ENCODE measurements around the gene FAM117B.
"Not testable (repeated sequence)": the region's sequence is repeated elsewhere in the genome, so short reads cannot be mapped to it uniquely, and the experiment has no call there.

The FAM117B gene

GRCh38 chr2:202773301-202773973, 138.7 kb downstream of the FAM117B start:
- DNase-seq (ENCODE audit: low read depth, low spot score) = no peak
- TF ChIP-seq EZH2 (IDR thresholded peaks at IDR 0.05) (no peak), FOXP2 (optimal IDR thresholded peaks at IDR 0.05; ENCODE audit: control extremely low read depth, extremely low read length, insufficient read depth) (no peak), POLR2AphosphoS5 (IDR thresholded peaks at IDR 0.05; ENCODE audit: borderline replicate concordance, low read depth, low read length) (no peak)
- no peaks in the 10 kb centered on the region for H3K9me3 ChIP-seq (ENCODE audit: low read depth, low read length)
- H3K4me3 ChIP-seq = no peak overlapping the region
- H3K27ac ChIP-seq = peak overlapping the region; percentile 63
- H3K9ac ChIP-seq (ENCODE audit: insufficient read length) = no peak overlapping the region
- peaks cover 7% of the 10 kb centered on the region; the same call in 1 of the 2 replicates for H3K36me3 ChIP-seq (ENCODE audit: insufficient read depth, low read length)

- Histone ChIP-seq H3K9me3 (ENCODE audit: low read depth, low read length) (no peaks in the 10 kb centered on the region), H3K4me3 (no peak overlapping the region), H3K9ac (ENCODE audit: insufficient read length) (no peak overlapping the region), H3K27ac (no peak overlapping the region; the same call in 1 of the 2 replicates), H3K36me3 (ENCODE audit: insufficient read depth, low read length) (peaks cover 7% of the 10 kb centered on the region; the same call in 1 of the 2 replicates)
- TF ChIP-seq EZH2 (IDR thresholded peaks at IDR 0.05) (no peak), FOXP2 (optimal IDR thresholded peaks at IDR 0.05; ENCODE audit: control extremely low read depth, extremely low read length, insufficient read depth) (no peak), POLR2AphosphoS5 (IDR thresholded peaks at IDR 0.05; ENCODE audit: borderline replicate concordance, low read depth, low read length) (no peak)
- DNase-seq (ENCODE audit: low read depth, low spot score) = no peak
These were observed 139.3 kb downstream of the FAM117B start for GRCh38 chr2:202774104-202774503.

- Histone ChIP-seq H3K9me3 (ENCODE audit: low read depth, low read length) (no peaks in the 10 kb centered on the region), H3K4me3 (no peak overlapping the region), H3K36me3 (ENCODE audit: insufficient read depth, low read length) (peaks cover 10% of the 10 kb centered on the region), H3K27ac (no peak overlapping the region), H3K9ac (ENCODE audit: insufficient read length) (no peak overlapping the region)
- no peak for TF ChIP-seq FOXP2 (optimal IDR thresholded peaks at IDR 0.05; ENCODE audit: control extremely low read depth, extremely low read length, insufficient read depth)
- no peak for TF ChIP-seq POLR2AphosphoS5 (IDR thresholded peaks at IDR 0.05; ENCODE audit: borderline replicate concordance, low read depth, low read length)
- TF ChIP-seq EZH2 (IDR thresholded peaks at IDR 0.05) = no peak
- DNase-seq (ENCODE audit: low read depth, low spot score) = no peak
These were observed 143.4 kb downstream of the FAM117B start for GRCh38 chr2:202778217-202778616.

GRCh38 chr2:202780514-202781021, 145.8 kb downstream of the FAM117B start:
- H3K27ac ChIP-seq = no peak overlapping the region
- no peak overlapping the region for H3K4me3 ChIP-seq
- no peak overlapping the region for H3K9ac ChIP-seq (ENCODE audit: insufficient read length)
- peaks cover 10% of the 10 kb centered on the region; the same call in 1 of the 2 replicates for H3K36me3 ChIP-seq (ENCODE audit: insufficient read depth, low read length)
- no peaks in the 10 kb centered on the region for H3K9me3 ChIP-seq (ENCODE audit: low read depth, low read length)
- DNase-seq (ENCODE audit: low read depth, low spot score) = no peak
- TF ChIP-seq FOXP2 (optimal IDR thresholded peaks at IDR 0.05; ENCODE audit: control extremely low read depth, extremely low read length, insufficient read depth) (no peak), EZH2 (IDR thresholded peaks at IDR 0.05) (no peak), POLR2AphosphoS5 (IDR thresholded peaks at IDR 0.05; ENCODE audit: borderline replicate concordance, low read depth, low read length) (no peak)

- H3K4me3 ChIP-seq = no peak overlapping the region
- H3K27ac ChIP-seq = peak overlapping the region; percentile 56
- TF ChIP-seq FOXP2 (optimal IDR thresholded peaks at IDR 0.05; ENCODE audit: control extremely low read depth, extremely low read length, insufficient read depth) = no peak
- TF ChIP-seq POLR2AphosphoS5 (IDR thresholded peaks at IDR 0.05; ENCODE audit: borderline replicate concordance, low read depth, low read length) = no peak
- TF ChIP-seq EZH2 (IDR thresholded peaks at IDR 0.05) = no peak
- no peak overlapping the region for H3K9ac ChIP-seq (ENCODE audit: insufficient read length)
- no peak for DNase-seq (ENCODE audit: low read depth, low spot score)
- H3K9me3 ChIP-seq (ENCODE audit: low read depth, low read length) = no peaks in the 10 kb centered on the region
- H3K36me3 ChIP-seq (ENCODE audit: insufficient read depth, low read length) = peaks cover 6% of the 10 kb centered on the region; the same call in 1 of the 2 replicates
These were observed 148.3 kb downstream of the FAM117B start for GRCh38 chr2:202782940-202783558.

- Histone ChIP-seq H3K9ac (ENCODE audit: insufficient read length) (no peak overlapping the region), H3K4me3 (no peak overlapping the region), H3K27ac (no peak overlapping the region), H3K36me3 (ENCODE audit: insufficient read depth, low read length) (peaks cover 8% of the 10 kb centered on the region; the same call in 1 of the 2 replicates), H3K9me3 (ENCODE audit: low read depth, low read length) (no peaks in the 10 kb centered on the region)
- no peak for TF ChIP-seq POLR2AphosphoS5 (IDR thresholded peaks at IDR 0.05; ENCODE audit: borderline replicate concordance, low read depth, low read length)
- no peak for TF ChIP-seq FOXP2 (optimal IDR thresholded peaks at IDR 0.05; ENCODE audit: control extremely low read depth, extremely low read length, insufficient read depth)
- no peak for TF ChIP-seq EZH2 (IDR thresholded peaks at IDR 0.05)
- DNase-seq (ENCODE audit: low read depth, low spot score) = no peak
These were observed 152.1 kb downstream of the FAM117B start for GRCh38 chr2:202786842-202787241.

- no peak for DNase-seq (ENCODE audit: low read depth, low spot score)
- Histone ChIP-seq H3K27ac (no peak overlapping the region), H3K36me3 (ENCODE audit: insufficient read depth, low read length) (peaks cover 8% of the 10 kb centered on the region; the same call in 1 of the 2 replicates), H3K9me3 (ENCODE audit: low read depth, low read length) (no peaks in the 10 kb centered on the region), H3K9ac (ENCODE audit: insufficient read length) (no peak overlapping the region), H3K4me3 (no peak overlapping the region)
- TF ChIP-seq EZH2 (IDR thresholded peaks at IDR 0.05) = no peak
These were observed 155.9 kb downstream of the FAM117B start for GRCh38 chr2:202790676-202791075.

GRCh38 chr2:202797944-202798343, 163.2 kb downstream of the FAM117B start:
- TF ChIP-seq EZH2 (IDR thresholded peaks at IDR 0.05) = no peak
- no peak for TF ChIP-seq POLR2AphosphoS5 (IDR thresholded peaks at IDR 0.05; ENCODE audit: borderline replicate concordance, low read depth, low read length)
- no peak for TF ChIP-seq FOXP2 (optimal IDR thresholded peaks at IDR 0.05; ENCODE audit: control extremely low read depth, extremely low read length, insufficient read depth)

GRCh38 chr2:202805911-202806310, 171.1 kb downstream of the FAM117B start:
- not testable (repeated sequence) for H3K27ac ChIP-seq; H3K4me3 ChIP-seq; DNase-seq (ENCODE audit: low read depth, low spot score); H3K36me3 ChIP-seq (ENCODE audit: insufficient read depth, low read length); H3K9ac ChIP-seq (ENCODE audit: insufficient read length); H3K9me3 ChIP-seq (ENCODE audit: low read depth, low read length)

More at GRCh38 chr2:202797944-202798343, 163.2 kb downstream of the FAM117B start:
- no peak overlapping the region for H3K9ac ChIP-seq (ENCODE audit: insufficient read length)
- no peaks in the 10 kb centered on the region for H3K9me3 ChIP-seq (ENCODE audit: low read depth, low read length)
- H3K4me3 ChIP-seq = no peak overlapping the region
- no peak for DNase-seq (ENCODE audit: low read depth, low spot score)
- H3K27ac ChIP-seq = no peak overlapping the region
- no peaks in the 10 kb centered on the region for H3K36me3 ChIP-seq (ENCODE audit: insufficient read depth, low read length)

GRCh38 chr2:202807431-202808138, 172.8 kb downstream of the FAM117B start:
- not testable (repeated sequence) for H3K9ac ChIP-seq (ENCODE audit: insufficient read length); H3K4me3 ChIP-seq; H3K27ac ChIP-seq; H3K9me3 ChIP-seq (ENCODE audit: low read depth, low read length); H3K36me3 ChIP-seq (ENCODE audit: insufficient read depth, low read length); DNase-seq (ENCODE audit: low read depth, low spot score)

All from SK-N-MC (cell line).